HepG2 (cell line): ENCODE results near the gene FAM83E. TPM values are rescaled to one million over a fixed set of nuclear protein-coding genes. Genes with fewer than 3 reads are reported as not detected.
A peak's percentile ranks its signal among the peaks of the same experiment; 100 is the strongest.

ENCODE experiments used
- ATF5 ChIP-seq: sonication (generic); formaldehyde crosslinking; IDR thresholded peaks from 2 replicates; pipeline ENCODE4 v1.4.0; 2020; ENCODE audit warnings: mild to moderate bottlenecking, low read depth, missing genetic modification reagents
- E2F2 ChIP-seq: sonication (generic); formaldehyde crosslinking; IDR thresholded peaks from 2 replicates; pipeline ENCODE4 v1.4.0; 2020; ENCODE audit warnings: missing genetic modification reagents, borderline replicate concordance
- ETV6 ChIP-seq: sonication (generic); formaldehyde crosslinking; conservative IDR thresholded peaks from 2 replicates; pipeline ENCODE4 v1.4.0; 2020; ENCODE audit warnings: missing genetic modification reagents
- KDM5A ChIP-seq: fragments of 200-600 bp; sonication (generic); IDR thresholded peaks from 2 replicates; pipeline ENCODE4 v1.7.0; 2018; ENCODE audit warnings: antibody characterized with exemption, mild to moderate bottlenecking, low read length, borderline replicate concordance
- KDM6A ChIP-seq: IDR thresholded peaks from 2 replicates; pipeline ENCODE4 v1.6.1; 2016; ENCODE audit warnings: low read depth
- KLF12 ChIP-seq: sonication (generic); formaldehyde crosslinking; IDR thresholded peaks from 2 replicates; pipeline ENCODE4 v1.4.0; 2020; ENCODE audit warnings: missing genetic modification reagents, borderline replicate concordance
- KMT2B ChIP-seq: IDR thresholded peaks from 2 replicates; pipeline ENCODE4 v1.6.1; 2016; ENCODE audit warnings: missing genetic modification reagents, missing compliant biosample characterization
- MAX ChIP-seq: IDR thresholded peaks from 2 replicates; pipeline ENCODE4 v1.6.1; 2012; ENCODE audit warnings: inconsistent platforms
- MED8 ChIP-seq: sonication (generic); formaldehyde crosslinking; IDR thresholded peaks from 2 replicates; pipeline ENCODE4 v1.8.1; 2023; ENCODE audit warnings: mild to moderate bottlenecking, missing genetic modification reagents; ENCODE audit not compliant: insufficient replicate concordance
- NFKBIZ ChIP-seq: IDR thresholded peaks from 2 replicates; pipeline ENCODE4 v1.6.1; 2018; ENCODE audit warnings: missing genetic modification reagents, missing compliant biosample characterization
- PCBP1 ChIP-seq: fragments of 200-400 bp; formaldehyde crosslinking; IDR thresholded peaks from 2 replicates; pipeline ENCODE4 v1.6.1; 2017; ENCODE audit warnings: mild to moderate bottlenecking, low read depth, low read length, borderline replicate concordance
- POLR2AphosphoS2 ChIP-seq: IDR thresholded peaks from 2 replicates; pipeline ENCODE4 v1.6.1; 2011; ENCODE audit warnings: low read depth, low read length, improper control_type of control experiment
- POLR2G ChIP-seq: fragments of 200-400 bp; formaldehyde crosslinking; IDR thresholded peaks from 2 replicates; pipeline ENCODE4 v1.6.1; 2018; ENCODE audit warnings: mild to moderate bottlenecking, low read depth, low read length, moderate library complexity
- RBFOX2 ChIP-seq: fragments of 200-400 bp; formaldehyde crosslinking; IDR thresholded peaks from 2 replicates; pipeline ENCODE4 v1.6.1; 2017; ENCODE audit warnings: low read depth, mild to moderate bottlenecking, low read length
- RBM22 ChIP-seq: fragments of 200-400 bp; formaldehyde crosslinking; optimal IDR thresholded peaks from 2 replicates; pipeline ENCODE3; 2017; ENCODE audit warnings: mild to moderate bottlenecking, low read length, moderate library complexity
- RBM39 ChIP-seq: fragments of 200-400 bp; formaldehyde crosslinking; IDR thresholded peaks from one replicate; pipeline ENCODE4 v1.6.1; 2018; ENCODE audit warnings: antibody characterized with exemption, mild to moderate bottlenecking, low read depth, low read length; ENCODE audit not compliant: poor library complexity, severe bottlenecking
- SP4 ChIP-seq: sonication (generic); formaldehyde crosslinking; IDR thresholded peaks from 2 replicates; pipeline ENCODE4 v1.8.1; 2023; ENCODE audit warnings: mild to moderate bottlenecking, missing genetic modification reagents
- TIGD3 ChIP-seq: sonication (generic); formaldehyde crosslinking; IDR thresholded peaks from 2 replicates; pipeline ENCODE4 v1.5.1; 2020; ENCODE audit warnings: mild to moderate bottlenecking, missing genetic modification reagents, borderline replicate concordance
- ZNF281 ChIP-seq: sonication (generic); formaldehyde crosslinking; IDR thresholded peaks from 2 replicates; pipeline ENCODE4 v1.4.0; 2020; ENCODE audit warnings: missing genetic modification reagents, borderline replicate concordance
- ZNF761 ChIP-seq: sonication (generic); formaldehyde crosslinking; conservative IDR thresholded peaks from 2 replicates; pipeline ENCODE4 v1.4.0; 2020; ENCODE audit warnings: mild to moderate bottlenecking, missing genetic modification reagents
- ZNF772 ChIP-seq: sonication (generic); formaldehyde crosslinking; IDR thresholded peaks from 2 replicates; pipeline ENCODE4 v1.5.0; 2020; ENCODE audit warnings: mild to moderate bottlenecking, missing genetic modification reagents
- ZNF784 ChIP-seq: sonication (generic); formaldehyde crosslinking; IDR thresholded peaks from 2 replicates; pipeline ENCODE4 v1.5.1; 2020; ENCODE audit warnings: missing genetic modification reagents, mild to moderate bottlenecking, borderline replicate concordance
- polyA plus RNA-seq, 8 experiments: library from polyadenylated mRNA; depleted of rRNA in 3 of 8; stranded (reverse) in 7 of 8; unstranded in 1 of 8; fragments of >200 nt; fragmentation: Illumina TruSeq in 4 of 8; extraction: Trizol in 4 of 8; gene quantifications; 2 replicates each; pipeline versions ENCODE4 v1.2.1 to v1.2.3, GENCODE V29; 2011 to 2016; ENCODE audit warnings: low read depth in 4 of 8, missing spikeins in 1 of 8, mixed read lengths in 1 of 8; ENCODE audit not compliant: insufficient read depth in 1 of 8
- total RNA-seq, 5 experiments: library from RNA; depleted of rRNA; stranded (reverse); fragments of >200 nt; fragmentation: Illumina TruSeq; extraction: Trizol; gene quantifications; 2 replicates each; pipeline ENCODE4 v1.2.3, GENCODE V29; 2016; ENCODE audit warnings: low read depth in 1 of 5

The FAM83E gene
- total and polyA plus RNA-seq, 2 of the 13 experiments (the other 11 are each of a cell fraction or from before 2014, with no cell fraction given), result 0.18 to 0.60 TPM

GRCh38 chr19:48614436-48615230 is at the start of gene FAM83E (continued):
- TF ChIP-seq MED8 (CRISPR knock-in tag) (no peak), RBM39 (peak; percentile 27), ZNF772 (CRISPR knock-in tag) (no peak), ZNF784 (CRISPR knock-in tag) (no peak), KMT2B (CRISPR knock-in tag) (no peak), MAX (0 out of 2 replicates have a peak, but pooled peaks have one; percentile 3), TIGD3 (no peak), ZNF281 (CRISPR knock-in tag) (no peak), POLR2AphosphoS2 (peak; percentile 85; the same call in 1 of the 2 replicates), PCBP1 (peak; percentile 29; the same call in 1 of the 2 replicates), RBFOX2 (peak; percentile 84), ZNF761 (CRISPR knock-in tag) (no peak), POLR2G (peak; percentile 78), E2F2 (CRISPR knock-in tag) (no peak), SP4 (CRISPR knock-in tag) (no peak), KDM5A (no peak), KLF12 (CRISPR knock-in tag) (no peak), RBM22 (peak; percentile 98), KDM6A (CRISPR knock-in tag) (no peak), NFKBIZ (no peak), ATF5 (CRISPR knock-in tag) (no peak), ETV6 (CRISPR knock-in tag) (no peak)
